OCI-M2 (cell line): Measurements from ENCODE around the gene COQ7.

Experiments
- DNase-seq: peaks from one replicate; lab custom pipeline; 2025; ENCODE audit not compliant: unreplicated experiment; lab: John Stamatoyannopoulos, UW

Gene COQ7

DNA sequence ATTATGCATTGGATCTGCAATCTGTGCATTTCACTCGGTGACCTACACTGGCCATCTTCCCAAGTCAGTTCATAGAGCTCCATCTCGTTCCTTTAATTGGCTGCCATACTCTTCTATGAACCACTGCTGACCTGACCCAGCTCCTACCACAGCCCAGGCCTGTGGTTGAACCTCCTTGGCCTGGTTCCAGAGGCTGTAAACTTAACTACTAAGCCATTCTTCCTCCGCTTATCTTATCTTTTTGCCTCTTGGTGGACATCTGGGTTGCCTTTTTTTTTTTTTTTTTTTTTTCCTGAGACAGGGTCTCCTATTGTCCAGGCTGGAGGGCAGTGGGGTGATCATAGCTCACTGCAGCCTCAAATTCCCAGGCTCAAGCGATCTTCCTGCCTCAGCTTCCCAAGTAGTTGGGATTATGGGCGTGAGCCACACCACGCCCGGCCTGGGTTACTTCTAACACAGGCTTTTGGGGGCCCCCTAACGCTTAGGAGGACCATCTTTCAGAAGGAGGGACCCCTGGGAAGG, 18.3 kb downstream of the COQ7 start:
- peak; percentile 6 for DNase-seq

DNA sequence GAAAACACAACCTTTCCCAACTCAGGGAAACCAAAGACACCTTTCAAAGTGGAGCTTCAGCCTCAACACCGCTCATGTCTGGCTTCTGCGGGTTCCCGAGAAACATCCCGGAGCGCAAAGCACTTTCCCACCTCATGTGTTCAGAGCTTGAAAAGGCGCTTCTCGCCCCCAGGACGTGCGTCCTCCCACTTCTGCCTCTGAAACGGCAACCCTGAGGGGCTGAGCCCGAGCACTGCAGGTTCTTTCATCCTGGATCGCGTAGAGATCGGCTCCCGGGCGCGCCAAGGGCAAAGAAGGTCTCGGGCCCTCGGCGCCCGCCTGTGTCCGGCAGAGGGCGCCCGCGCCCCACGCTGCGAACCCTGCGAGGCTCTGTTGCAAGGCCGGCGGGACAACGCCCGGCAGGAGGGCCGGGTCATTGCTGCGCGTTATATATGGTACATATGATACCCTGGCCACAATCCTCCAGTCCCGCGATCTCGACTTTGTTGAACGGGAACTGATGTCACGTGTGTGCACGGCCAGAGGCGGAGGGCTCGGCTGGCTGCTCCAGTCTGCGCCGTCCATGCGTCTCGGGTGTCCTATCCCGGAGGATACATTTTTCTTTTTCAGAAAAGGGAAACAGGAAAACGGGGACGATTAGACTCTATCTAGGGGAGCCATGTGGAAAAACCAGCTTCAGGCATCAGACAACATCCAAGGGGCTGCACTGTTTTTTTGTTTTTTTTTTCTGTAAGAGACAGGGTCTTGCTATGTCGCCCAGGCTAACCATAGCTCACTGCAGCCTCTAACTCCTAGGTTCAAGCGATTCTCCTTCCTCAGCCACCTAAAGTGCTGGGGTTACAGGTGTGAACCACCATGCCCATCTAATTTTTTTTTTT, 19.1 kb downstream of the COQ7 start:
- peak; percentile 63 for DNase-seq

DNA sequence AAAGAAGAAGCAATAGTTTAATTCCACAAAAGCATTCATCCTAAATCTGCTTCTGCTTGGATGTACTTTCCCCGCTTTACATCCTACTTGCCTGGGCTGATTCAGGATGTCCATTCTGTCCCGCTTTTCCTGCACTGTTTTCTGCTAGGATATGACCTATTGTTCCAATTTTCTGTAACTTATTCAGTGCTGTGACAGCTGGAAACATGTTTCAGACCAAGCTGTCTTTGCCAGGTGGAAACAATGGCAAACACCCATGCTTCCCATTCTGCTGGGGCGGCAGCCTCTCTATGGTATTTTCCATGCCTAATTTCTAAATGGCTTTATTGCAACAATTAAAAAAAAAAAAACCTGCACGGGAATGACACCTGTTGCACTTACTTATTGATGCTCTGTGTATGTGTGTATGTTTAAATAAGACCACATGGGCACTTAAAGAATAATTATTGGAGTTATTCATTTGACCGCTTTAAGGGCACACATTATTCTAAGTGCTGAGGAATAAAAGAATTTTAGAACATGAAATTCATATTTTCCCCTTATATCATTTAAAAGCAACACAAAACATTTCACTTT, 21.0 kb downstream of the COQ7 start:
- no peak for DNase-seq

DNA sequence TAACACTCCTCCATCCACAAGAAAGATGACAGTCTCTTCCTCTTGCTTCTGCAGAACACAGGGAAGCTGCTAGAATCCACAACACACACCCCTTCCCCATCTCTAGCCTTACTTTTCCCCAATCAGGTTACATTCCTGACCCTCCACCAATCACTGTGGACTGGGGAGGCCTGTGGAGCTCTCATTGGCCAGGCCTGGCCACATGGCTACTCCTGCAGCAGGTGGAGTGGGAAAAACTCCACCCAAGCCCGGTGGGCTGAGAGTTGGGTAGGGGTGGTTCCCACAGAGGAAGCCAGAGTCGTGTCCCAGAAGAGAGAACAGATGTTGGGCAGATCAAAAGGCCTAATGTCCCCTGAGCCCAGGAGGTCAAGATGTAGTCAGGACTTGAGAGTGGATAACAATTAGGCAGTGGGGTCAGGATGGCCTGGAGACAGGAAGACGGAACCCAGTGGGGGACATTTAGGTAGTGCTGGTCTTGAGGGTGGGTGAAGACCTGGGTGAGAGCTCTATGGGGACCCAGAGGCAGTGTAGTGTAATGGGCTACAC, 22.1 kb downstream of the COQ7 start:
- DNase-seq: no peak

DNA sequence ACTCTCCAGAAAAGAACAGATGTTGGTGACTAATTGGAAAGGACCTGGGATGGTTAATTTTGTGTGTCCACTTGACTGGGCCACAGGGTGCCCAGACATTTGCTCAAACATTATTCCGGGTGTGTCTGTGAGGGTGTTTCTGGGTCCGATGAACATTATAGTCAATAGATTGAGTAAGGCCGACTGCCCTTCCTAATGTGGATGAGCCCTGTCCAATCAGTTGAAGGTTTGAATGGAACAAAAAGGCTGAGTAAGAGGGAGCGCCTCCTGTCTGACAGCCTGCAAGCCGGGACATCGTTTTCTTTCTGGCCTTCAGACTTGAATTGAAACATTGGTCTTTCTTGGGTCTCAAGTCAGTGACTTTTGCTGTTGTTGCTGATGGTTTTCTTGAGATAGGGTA, 23.5 kb downstream of the COQ7 start:
- no peak for DNase-seq

DNA sequence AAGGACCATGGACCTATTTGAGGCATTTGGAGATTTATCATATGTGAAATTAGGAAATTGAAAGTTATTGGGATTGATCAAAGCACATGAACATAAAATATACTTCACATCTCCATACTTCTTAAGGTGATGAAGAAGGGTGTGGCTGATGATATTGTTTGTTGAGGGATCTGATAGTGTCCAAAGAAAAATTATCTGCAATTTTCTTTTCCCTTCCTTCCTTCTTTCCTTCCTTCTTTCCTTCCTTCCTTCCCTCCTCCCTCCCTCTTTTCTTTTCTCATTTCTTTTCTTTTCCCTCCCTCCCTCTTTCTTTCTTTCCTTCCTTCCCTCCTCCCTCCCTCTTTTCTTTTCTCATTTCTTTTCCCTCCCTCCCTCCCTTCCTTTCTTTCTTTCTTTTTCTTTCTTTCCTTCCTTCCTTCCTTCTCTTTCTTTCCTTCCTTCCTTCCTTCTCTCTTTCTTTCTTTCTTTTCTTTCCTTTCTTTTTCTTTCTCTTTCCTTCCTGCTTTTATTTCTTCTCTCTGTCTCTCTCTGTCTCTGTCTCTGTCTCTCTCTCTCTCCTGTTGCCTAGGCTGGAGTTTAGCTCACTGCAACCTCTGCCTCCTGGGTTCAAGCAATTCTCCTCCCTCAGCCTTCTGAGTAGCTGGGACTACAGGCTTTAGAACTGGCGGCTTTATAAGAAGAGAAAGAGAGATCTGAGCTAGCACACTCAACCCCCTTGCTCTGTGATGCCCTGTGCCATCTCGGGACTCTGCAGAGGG, 25.4 kb downstream of the COQ7 start:
- no peak for DNase-seq

DNA sequence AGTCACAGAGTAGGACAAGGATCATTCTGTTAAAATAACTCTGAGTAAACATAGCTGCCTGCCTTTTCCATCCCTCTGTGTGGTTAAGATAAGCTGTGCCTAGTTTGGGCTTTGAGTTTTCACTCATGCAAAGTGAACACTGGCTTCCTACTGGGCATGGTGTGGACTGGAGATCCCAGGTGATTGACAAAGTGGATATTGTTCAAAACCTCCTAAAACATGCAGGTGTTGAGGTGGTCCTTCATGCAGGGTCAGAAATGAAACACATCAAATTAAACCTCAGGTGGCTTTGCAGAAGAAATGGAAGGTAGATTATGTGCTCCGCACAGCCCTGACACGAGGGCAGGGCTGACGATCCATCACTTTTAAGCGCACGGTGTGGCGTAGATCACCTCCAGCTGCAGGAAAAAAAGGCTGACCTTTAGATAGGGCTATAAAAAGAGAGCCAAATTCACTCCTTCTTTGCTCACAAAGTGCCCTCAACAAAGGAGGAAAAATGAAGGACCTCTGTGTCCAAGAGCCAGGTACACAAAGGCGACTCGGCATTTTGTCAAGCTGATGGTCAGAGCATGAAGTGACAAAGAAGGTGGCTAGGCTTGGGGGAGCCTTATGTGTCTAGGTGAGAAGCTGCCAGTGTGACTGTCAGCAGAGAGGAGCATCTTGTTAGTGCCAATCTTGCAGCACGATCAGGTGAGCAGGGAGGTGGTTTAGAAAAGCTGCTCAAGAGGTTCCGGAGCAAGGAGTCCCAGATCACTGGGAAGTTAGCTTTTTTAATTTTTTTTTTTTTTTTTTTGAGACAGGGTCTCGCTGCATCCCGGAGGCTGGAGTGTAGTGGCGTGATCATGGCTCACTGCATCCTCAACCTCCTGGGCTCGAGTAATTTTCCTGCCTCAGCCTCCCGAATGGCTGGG, 26.5 kb downstream of the COQ7 start:
- no peak for DNase-seq

DNA sequence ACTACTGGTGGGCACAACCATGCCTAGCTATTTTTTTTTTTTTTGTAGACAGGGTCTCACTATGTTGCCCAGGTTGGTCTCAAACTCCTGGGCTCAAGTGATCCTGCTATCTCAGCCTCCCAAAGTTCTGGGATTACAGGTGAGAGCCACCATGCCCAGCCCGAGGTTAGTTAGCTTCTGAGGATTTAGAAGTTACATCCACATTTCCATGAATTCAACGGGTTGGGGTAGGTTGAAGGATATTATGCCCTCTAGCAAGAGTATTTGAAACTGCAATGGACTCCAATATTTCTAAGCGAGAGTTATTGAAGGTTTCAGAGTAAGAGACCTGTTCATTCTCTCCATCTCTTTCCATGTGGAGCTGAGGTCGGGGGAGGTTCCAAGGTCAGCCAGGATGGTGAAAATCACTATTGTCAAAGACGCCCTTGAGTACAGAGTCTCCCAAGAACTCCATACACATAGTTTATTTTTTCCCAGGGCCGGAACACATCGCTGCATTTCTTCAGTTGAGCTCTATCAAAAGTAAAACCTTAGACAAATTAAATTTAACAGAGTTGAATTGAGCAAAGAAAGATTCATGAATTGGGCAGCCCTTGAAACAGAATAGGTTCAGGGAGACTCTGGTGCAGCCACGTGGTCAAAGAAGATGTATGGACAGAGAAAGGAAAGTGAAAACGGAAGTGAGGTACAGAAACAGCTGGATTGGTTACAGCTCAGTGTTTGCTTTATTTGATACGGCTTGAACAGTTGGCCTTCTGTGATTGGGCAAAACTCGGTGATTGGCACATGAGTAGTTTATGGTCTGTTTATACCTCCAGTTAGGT, 27.3 kb downstream of the COQ7 start:
- no peak for DNase-seq

DNA sequence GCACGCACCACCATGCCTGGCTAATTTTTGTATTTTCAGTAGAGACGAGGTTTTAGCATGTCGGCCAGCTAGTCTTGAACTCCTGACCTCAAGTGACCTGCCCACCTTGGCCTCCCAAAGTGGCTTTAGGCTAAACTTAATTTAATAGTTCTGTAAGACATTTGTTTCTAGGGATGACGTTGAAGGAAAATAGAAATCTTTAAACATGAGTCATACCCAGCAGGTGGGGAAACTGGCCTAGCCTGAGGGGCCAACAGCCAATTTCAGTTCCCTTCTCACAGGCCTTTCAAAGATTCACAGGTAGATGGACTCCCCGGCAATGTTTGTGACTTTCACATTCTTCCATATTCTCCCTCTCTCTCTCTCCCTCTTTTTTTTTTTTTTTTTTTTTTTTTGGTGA, 28.2 kb downstream of the COQ7 start:
- DNase-seq: no peak

DNA sequence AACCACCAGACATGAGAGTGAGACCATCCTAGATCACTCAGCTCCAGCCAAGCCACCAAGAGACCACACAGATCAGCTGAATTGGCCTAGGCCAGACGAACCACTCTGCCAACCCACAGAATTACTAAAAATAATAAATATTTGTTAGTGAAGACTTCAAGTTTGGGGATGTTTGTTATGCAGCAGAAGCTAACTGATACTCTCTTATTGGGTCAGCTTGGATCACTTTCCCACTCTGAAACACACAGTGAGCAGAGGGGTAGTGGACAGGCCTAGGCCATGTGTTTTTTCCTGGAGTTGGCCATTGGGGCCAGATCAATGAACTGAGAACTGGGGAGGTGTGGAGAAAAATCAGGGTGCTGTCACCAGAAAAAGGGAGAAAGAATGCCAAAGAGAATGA, 30.8 kb downstream of the COQ7 start:
- DNase-seq: no peak

DNA sequence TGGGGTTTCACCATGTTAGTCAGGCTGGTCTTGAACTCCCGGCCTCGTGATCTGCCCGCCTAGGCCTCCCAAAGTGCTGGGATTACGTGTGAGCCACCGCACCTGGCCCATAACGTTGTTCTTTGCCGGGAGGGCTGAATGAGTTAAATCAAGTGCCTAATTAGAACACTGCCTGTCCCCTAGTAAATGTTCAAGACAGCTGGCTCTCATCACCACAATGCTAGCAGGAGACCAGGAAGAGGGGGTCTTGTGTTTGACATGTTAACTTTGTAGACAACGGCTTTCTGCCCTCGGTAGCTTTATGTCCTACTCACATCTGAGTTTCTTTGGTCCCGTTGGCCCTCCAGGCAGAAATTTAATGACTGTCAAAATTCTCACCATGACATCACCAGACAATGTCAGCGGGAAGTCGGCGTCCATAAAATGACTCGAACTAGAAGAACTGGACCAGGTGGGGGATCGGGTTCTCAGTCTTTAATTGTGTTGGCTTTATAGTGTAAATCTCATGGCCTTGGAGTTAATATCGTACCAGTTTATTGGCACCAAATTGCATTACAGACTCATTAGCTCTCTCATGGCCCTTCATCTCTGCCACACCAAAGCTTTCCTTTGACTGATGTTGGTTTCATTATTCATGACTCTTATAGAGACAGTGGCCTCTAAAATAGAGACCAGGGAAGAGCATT, 34.9 kb downstream of the COQ7 start:
- no peak for DNase-seq

DNA sequence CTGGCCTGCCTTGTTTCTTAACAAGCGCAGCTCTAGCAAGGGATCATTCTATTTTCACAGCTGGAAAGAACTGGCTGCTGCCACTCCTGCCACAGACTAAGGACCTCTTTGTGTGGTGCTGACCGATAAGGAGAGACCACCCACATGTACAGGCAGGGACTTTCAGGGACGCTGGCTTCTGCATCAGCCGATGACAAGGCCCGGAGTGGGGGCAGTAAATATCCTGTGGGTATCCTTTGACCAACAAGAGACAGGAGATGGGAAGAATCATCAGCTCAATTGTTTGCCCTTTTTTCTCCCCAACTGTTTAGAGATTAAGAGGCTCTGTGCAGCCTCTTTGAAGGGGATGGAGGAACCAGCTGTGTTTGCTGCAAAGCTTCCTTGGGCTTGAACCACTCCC, 37.2 kb downstream of the COQ7 start:
- DNase-seq: no peak

DNA sequence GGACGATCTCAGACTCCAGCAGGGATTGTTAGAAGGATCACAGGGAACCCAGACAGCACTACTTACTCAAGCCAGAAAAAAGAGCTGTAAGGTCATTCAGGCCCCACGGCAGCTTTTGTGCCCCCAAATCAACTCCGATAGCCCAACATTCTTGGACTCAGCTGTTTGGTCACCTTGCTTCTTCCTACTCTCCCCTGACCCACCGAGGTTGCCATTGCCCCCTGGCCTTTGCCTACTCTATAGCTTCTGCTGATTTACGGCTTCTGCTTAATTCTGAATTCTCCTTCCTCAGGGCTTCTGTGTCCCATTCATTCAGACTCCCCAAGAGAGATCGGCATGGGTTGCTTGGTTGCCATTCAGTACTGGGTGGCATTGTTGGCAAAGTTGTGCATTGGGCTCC, 37.7 kb downstream of the COQ7 start:
- DNase-seq: no peak

DNA sequence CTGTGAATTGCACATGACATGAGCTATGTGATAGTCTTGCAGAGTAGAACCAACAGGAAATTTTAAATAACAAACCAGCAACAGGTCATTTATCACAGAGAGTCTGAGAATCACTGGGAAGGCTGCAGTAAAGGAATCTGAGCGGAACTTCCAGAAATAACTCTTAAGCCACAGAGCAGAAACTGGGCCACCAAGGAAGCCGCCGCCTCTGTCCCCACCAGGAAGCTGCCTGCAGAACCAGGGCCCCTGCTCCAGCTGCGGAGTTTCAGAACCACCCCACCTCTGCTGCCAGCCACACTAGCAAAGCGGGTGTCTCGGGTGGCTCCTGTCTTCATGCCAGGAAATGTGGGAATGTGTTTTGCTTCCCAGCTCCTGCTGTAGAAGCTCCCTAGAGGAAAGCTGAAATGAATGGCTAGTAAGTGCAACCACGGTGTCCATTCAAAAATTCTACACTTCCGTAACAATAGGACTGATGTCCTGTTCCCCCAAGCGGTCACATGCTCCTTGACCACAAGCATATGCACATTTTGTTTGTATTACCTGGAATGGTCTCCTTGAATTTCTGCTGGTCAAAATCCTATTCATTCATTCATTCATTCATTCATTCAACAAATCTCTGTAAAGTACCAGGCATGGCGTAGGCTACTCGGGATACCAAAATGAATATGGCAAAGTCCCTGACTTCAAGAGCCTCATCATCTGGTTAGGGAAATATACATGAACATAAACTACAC, 38.6 kb downstream of the COQ7 start:
- DNase-seq: no peak

DNA sequence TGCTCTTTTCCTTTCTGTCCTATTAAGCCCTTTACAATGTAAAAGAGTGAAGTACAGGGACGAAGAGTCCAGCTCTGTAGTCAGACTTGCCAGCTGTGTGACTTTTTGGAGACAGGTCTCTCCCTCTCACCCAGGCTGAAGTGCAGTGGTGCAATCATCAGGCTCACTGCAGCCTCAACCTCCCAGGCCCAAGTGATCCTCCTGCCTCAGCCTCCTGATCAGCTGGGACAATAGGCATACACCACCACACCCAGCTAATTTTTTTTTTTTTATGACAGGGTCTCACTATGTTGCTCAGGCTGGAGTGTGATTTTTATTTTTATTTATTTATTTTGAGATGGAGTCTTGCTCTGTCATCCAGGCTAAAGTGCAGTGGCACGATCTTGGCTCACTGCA, 39.2 kb downstream of the COQ7 start:
- no peak for DNase-seq

DNA sequence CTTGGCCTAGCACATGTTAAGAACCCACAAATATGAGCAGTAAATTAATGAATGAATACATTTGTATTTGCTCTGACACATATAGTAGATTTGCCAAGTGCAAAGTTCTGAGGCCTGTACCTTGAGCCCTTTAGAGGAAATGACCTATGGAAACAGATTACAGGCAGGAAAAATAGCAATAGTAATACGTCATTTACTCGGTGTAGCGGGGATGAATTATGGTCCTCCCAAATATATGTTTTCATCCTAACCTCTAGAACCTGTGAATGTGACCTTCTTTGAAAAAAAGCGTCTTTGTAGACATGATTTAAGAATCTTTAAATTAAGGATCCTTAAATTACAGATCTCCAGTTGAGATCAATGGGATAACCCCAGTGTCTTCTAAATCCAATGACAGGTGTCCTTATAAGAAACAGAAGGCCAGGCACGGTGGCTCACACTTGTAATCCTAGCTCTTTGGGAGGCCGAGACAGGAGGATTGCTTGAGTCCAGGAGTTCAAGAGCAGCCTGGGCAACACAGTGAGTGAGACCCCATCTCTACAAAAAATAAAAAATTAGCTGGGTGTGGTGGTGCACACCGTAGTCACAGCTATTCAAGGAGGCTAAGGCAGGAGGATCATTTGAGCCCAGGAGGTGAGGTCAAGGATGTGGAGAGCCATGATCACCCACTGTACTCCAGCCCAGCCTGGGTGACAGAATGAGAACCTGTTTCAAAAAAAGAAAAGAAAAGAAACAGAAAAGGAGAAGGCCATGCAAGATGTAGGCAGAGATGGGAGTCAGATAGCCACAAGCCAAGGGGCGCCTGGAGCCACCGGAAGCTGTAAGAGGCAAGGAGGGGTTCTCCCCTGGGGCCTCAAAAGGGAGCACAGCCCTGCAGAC, 41.2 kb downstream of the COQ7 start:
- no peak for DNase-seq

DNA sequence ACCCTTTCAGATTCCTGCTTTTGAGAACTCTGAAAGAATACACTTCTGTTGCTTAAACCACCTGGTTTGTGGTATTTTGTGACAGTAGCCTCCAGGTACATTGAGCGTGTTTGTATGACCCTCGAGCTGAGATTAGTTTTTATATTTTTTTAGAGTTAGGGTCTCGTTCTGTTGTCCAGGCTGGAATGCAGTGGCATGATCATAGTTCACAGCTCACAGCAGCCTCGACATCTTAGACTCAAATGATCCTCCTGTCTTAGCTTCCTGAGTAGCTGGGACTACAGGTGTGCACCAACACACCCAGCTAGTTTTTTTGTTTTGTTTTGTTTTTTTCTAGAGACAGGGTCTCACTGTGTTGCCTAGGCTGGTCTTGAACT, 41.9 kb downstream of the COQ7 start:
- DNase-seq: no peak
